Measurements from ENCODE around the gene METTL21C.
A peak's percentile ranks its signal among the peaks of the same experiment; 100 is the strongest.

METTL21C gene

DNA sequence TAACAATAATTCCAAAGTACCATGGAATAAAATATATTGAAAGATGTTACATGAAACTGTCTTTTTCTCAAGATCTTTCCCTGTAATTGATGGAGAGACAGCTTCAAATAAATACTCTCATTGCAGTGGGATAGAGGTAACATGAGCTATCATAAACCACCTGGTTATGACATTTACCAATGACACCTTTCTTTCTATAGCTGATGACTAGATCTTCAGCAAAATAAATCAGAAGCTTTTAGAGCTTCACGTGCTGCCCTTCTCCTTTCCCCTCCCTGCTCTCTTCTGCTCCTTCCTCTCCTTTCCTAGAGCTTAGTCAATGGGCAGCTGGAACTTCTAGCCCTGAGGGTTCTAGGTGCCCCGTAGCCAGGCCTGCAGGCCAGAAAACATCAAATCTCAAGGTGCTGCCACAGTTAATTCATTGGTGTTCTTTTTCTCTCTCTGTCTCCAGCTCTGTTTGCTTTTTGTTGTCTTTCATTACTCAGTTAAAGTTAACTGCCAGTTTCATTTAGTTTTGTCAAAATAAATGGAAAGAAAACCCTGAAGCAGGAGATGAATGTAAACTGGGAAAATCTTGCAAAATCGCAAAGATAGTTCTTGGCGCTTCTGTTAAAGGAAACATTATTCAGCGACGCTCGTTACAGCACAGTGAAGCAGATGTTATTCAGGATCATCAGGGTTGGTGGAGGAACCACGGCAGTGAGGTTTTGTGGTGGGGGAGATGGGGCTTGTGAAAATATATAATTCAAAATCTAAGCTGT is 8.3 kb upstream of the METTL21C start:
- no peak for ATAC-seq
- TF ChIP-seq ISL1 (CRISPR knock-in tag; IDR thresholded peaks at IDR 0.05) (no peak), ZNF565 (CRISPR knock-in tag; conservative IDR thresholded peaks at IDR 0.05; ENCODE audit: low read depth) (no peak), CSDC2 (CRISPR knock-in tag; IDR thresholded peaks at IDR 0.05) (no peak), ZNF70 (CRISPR knock-in tag; IDR thresholded peaks at IDR 0.05) (no peak)
- TF ChIP-seq, protein P1, sequence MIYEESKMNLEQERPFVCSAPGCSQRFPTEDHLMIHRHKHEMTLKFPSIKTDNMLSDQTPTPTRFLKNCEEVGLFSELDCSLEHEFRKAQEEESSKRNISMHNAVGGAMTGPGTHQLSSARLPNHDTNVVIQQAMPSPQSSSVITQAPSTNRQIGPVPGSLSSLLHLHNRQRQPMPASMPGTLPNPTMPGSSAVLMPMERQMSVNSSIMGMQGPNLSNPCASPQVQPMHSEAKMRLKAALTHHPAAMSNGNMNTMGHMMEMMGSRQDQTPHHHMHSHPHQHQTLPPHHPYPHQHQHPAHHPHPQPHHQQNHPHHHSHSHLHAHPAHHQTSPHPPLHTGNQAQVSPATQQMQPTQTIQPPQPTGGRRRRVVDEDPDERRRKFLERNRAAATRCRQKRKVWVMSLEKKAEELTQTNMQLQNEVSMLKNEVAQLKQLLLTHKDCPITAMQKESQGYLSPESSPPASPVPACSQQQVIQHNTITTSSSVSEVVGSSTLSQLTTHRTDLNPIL (CRISPR knock-in tag; IDR thresholded peaks at IDR 0.05; ENCODE audit: low read depth) = no peak
- TF ChIP-seq, protein P2, sequence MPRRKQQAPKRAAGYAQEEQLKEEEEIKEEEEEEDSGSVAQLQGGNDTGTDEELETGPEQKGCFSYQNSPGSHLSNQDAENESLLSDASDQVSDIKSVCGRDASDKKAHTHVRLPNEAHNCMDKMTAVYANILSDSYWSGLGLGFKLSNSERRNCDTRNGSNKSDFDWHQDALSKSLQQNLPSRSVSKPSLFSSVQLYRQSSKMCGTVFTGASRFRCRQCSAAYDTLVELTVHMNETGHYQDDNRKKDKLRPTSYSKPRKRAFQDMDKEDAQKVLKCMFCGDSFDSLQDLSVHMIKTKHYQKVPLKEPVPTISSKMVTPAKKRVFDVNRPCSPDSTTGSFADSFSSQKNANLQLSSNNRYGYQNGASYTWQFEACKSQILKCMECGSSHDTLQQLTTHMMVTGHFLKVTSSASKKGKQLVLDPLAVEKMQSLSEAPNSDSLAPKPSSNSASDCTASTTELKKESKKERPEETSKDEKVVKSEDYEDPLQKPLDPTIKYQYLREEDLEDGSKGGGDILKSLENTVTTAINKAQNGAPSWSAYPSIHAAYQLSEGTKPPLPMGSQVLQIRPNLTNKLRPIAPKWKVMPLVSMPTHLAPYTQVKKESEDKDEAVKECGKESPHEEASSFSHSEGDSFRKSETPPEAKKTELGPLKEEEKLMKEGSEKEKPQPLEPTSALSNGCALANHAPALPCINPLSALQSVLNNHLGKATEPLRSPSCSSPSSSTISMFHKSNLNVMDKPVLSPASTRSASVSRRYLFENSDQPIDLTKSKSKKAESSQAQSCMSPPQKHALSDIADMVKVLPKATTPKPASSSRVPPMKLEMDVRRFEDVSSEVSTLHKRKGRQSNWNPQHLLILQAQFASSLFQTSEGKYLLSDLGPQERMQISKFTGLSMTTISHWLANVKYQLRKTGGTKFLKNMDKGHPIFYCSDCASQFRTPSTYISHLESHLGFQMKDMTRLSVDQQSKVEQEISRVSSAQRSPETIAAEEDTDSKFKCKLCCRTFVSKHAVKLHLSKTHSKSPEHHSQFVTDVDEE (CRISPR knock-in tag; IDR thresholded peaks at IDR 0.05) = no peak

DNA sequence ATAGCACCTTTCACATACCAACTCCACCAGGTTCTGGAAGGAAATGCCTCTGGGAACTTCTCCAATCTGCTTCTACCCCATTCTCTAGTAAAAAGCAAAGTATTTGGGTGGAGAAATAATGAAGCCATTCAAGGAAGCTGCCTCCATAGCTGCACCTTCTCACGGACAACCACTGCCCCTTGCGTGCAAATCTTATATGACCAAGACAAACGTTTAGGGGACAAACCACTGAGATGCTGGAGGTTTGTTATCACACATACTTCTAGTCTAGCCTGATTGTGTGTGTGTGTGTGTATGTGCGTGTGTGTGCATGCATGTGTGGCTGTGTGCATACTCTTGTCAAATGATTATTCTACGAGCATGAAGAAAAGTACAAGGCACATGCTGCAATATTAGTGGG is 6.5 kb upstream of the METTL21C start:
- ATAC-seq = no peak
- no peak for TF ChIP-seq GLIS3 (CRISPR knock-in tag; IDR thresholded peaks at IDR 0.05)
- TF ChIP-seq RARB (CRISPR knock-in tag; IDR thresholded peaks at IDR 0.05) = no peak
- no peak for TF ChIP-seq ZFP3 (CRISPR knock-in tag; IDR thresholded peaks at IDR 0.05)
- no peak for TF ChIP-seq ZC3H10 (CRISPR knock-in tag; IDR thresholded peaks at IDR 0.05)
- TF ChIP-seq BACH2 (CRISPR knock-in tag; IDR thresholded peaks at IDR 0.05; ENCODE audit: borderline replicate concordance) = no peak
- no peak for TF ChIP-seq SNAI2 (CRISPR knock-in tag; IDR thresholded peaks at IDR 0.05)
- TF ChIP-seq CSDC2 (CRISPR knock-in tag; IDR thresholded peaks at IDR 0.05) = no peak
- TF ChIP-seq ZNF565 (CRISPR knock-in tag; conservative IDR thresholded peaks at IDR 0.05; ENCODE audit: low read depth) = no peak
- TF ChIP-seq, protein P2 (CRISPR knock-in tag; IDR thresholded peaks at IDR 0.05) = no peak
- no peak for TF ChIP-seq PPARA (CRISPR knock-in tag; IDR thresholded peaks at IDR 0.05; ENCODE audit: borderline replicate concordance)
- TF ChIP-seq OSR1 (CRISPR knock-in tag; IDR thresholded peaks at IDR 0.05) = no peak
- no peak for TF ChIP-seq ZNF70 (CRISPR knock-in tag; IDR thresholded peaks at IDR 0.05)
- no peak for TF ChIP-seq ARNTL (CRISPR knock-in tag; IDR thresholded peaks at IDR 0.05; ENCODE audit: borderline replicate concordance, low read depth)

DNA sequence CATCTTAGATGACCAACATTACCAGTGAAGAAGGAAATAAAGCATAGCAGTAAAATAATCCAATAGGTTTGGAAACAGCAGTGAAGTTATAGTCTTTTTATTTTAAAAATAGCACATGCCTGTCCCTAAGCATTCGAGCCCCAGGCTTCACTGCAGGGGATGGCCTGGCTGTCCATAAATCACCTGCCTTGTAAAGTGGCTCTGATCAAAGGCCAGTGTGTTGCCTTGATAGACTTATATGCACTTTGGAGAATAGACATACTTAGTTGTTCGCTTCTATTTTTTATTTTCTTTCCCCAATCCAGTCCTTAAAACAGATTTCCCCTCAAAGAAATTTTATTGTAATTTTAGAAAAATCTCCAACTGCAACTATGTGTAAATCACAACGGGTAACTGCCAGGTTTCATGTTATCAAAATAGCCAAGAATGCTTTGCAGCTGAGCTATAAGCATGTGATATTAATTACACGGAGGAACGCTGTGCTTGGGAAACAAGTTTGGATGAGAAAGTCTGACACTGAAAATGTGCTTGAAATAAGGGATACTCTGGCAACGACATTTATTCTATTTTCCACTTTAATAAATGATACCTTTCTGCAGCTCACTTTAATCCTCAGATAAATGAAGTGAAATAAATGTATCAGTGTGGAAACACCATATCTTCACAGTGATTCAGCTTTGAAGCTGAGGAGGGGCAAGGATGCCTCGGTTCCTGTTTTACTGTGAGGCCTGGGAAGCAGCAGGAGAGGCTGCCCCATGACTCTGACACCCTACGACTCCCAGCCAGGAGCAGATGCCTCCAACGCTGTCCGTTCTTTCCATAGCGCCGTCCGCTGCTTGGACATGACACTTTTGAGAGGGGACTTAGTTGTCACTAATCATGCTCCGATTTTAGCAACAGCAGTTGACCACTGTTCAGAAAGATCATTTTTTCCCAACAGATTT is 5.5 kb upstream of the METTL21C start:
- peak; percentile 74 for ATAC-seq
- TF ChIP-seq BACH2 (CRISPR knock-in tag; IDR thresholded peaks at IDR 0.05; ENCODE audit: borderline replicate concordance) (no peak), ZFP3 (CRISPR knock-in tag; IDR thresholded peaks at IDR 0.05) (no peak), OSR1 (CRISPR knock-in tag; IDR thresholded peaks at IDR 0.05) (no peak), ESRRG (CRISPR knock-in tag; IDR thresholded peaks at IDR 0.05) (no peak), TCF4 (CRISPR knock-in tag; IDR thresholded peaks at IDR 0.05; ENCODE audit: borderline replicate concordance) (no peak), SNAI2 (CRISPR knock-in tag; IDR thresholded peaks at IDR 0.05) (no peak), RARB (CRISPR knock-in tag; IDR thresholded peaks at IDR 0.05) (no peak), ZNF70 (CRISPR knock-in tag; IDR thresholded peaks at IDR 0.05) (no peak), ARNTL (CRISPR knock-in tag; IDR thresholded peaks at IDR 0.05; ENCODE audit: borderline replicate concordance, low read depth) (no peak), PPARA (CRISPR knock-in tag; IDR thresholded peaks at IDR 0.05; ENCODE audit: borderline replicate concordance) (no peak), ISL1 (CRISPR knock-in tag; IDR thresholded peaks at IDR 0.05) (no peak)
- TF ChIP-seq, protein P3, sequence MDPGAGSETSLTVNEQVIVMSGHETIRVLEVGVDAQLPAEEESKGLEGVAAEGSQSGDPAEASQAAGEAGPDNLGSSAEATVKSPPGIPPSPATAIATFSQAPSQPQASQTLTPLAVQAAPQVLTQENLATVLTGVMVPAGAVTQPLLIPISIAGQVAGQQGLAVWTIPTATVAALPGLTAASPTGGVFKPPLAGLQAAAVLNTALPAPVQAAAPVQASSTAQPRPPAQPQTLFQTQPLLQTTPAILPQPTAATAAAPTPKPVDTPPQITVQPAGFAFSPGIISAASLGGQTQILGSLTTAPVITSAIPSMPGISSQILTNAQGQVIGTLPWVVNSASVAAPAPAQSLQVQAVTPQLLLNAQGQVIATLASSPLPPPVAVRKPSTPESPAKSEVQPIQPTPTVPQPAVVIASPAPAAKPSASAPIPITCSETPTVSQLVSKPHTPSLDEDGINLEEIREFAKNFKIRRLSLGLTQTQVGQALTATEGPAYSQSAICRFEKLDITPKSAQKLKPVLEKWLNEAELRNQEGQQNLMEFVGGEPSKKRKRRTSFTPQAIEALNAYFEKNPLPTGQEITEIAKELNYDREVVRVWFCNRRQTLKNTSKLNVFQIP (CRISPR knock-in tag; IDR thresholded peaks at IDR 0.05; ENCODE audit: borderline replicate concordance, low read depth) = no peak
- TF ChIP-seq, protein P4, sequence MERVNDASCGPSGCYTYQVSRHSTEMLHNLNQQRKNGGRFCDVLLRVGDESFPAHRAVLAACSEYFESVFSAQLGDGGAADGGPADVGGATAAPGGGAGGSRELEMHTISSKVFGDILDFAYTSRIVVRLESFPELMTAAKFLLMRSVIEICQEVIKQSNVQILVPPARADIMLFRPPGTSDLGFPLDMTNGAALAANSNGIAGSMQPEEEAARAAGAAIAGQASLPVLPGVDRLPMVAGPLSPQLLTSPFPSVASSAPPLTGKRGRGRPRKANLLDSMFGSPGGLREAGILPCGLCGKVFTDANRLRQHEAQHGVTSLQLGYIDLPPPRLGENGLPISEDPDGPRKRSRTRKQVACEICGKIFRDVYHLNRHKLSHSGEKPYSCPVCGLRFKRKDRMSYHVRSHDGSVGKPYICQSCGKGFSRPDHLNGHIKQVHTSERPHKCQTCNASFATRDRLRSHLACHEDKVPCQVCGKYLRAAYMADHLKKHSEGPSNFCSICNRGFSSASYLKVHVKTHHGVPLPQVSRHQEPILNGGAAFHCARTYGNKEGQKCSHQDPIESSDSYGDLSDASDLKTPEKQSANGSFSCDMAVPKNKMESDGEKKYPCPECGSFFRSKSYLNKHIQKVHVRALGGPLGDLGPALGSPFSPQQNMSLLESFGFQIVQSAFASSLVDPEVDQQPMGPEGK (CRISPR knock-in tag; IDR thresholded peaks at IDR 0.05; ENCODE audit: borderline replicate concordance) = no peak

All from SK-N-SH treated with all-trans-retinoic acid at 6 μM for 48 hours (cell line).